ENCODE results near the gene C2orf69. TPM values are rescaled to one million over a fixed set of nuclear protein-coding genes. Genes with fewer than 3 reads are reported as not detected.

C2orf69 gene
- total and polyA plus RNA-seq, 8 donors: 3.5 to 8.3 (median 7.0) TPM

DNA sequence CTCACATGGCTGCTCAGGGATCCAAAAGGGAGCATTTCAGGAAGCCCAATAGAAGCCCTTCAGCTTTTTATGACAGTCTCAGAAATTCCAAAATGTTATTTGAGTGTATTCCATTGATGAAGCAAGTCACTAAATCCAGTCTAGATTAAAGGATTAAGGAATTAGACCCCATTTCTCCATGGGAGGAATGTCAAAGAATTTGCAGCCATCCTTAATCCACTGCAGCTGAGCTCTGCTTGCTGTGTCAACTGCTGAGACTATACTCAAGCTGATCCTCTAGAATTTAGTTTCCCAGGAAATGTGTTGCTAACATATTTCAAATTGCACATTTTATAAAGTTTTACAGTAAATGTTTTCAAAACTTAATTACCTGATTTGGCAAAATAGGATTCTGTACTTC, 28.4 kb upstream of the C2orf69 start:
- Histone ChIP-seq H3K4me1 (no peaks in the 10 kb centered on the region), H3K9me3 (no peaks in the 10 kb centered on the region), H3K27me3 (no peaks in the 10 kb centered on the region), H3K4me3 (no peak overlapping the region), H3K36me3 (no peaks in the 10 kb centered on the region), H3K27ac (no peak overlapping the region)
- intact Hi-C loops (cut with DNase I): no loop called here
- TF ChIP-seq, protein P1, sequence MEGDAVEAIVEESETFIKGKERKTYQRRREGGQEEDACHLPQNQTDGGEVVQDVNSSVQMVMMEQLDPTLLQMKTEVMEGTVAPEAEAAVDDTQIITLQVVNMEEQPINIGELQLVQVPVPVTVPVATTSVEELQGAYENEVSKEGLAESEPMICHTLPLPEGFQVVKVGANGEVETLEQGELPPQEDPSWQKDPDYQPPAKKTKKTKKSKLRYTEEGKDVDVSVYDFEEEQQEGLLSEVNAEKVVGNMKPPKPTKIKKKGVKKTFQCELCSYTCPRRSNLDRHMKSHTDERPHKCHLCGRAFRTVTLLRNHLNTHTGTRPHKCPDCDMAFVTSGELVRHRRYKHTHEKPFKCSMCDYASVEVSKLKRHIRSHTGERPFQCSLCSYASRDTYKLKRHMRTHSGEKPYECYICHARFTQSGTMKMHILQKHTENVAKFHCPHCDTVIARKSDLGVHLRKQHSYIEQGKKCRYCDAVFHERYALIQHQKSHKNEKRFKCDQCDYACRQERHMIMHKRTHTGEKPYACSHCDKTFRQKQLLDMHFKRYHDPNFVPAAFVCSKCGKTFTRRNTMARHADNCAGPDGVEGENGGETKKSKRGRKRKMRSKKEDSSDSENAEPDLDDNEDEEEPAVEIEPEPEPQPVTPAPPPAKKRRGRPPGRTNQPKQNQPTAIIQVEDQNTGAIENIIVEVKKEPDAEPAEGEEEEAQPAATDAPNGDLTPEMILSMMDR (IDR thresholded peaks at IDR 0.05): no peak
- ATAC-seq: no peak
- DNase-seq: no peak
- FAIRE-seq: no peak

- H3K27me3 ChIP-seq: no peaks in the 10 kb centered on the region
- 48 to 51% methylated on average over 6 of the region's 6 CpGs for WGBS, 2 donors
- no peak for DNase-seq
- no peak overlapping the region for H3K27ac ChIP-seq
- H3K36me3 ChIP-seq: no peaks in the 10 kb centered on the region
- H3K4me3 ChIP-seq: no peak overlapping the region
- no peaks in the 10 kb centered on the region for H3K4me1 ChIP-seq
- no peaks in the 10 kb centered on the region for H3K9me3 ChIP-seq
- no peak for FAIRE-seq
- intact Hi-C loops (cut with DNase I): no loop called here
- peak in 3 of 4 donors; percentile 35 to 80 (median 63) for ATAC-seq
- TF ChIP-seq, protein P1 (IDR thresholded peaks at IDR 0.05): no peak
Observed at GRCh38 chr2:199883474-199884212, 27.4 kb upstream of the C2orf69 start.

DNA sequence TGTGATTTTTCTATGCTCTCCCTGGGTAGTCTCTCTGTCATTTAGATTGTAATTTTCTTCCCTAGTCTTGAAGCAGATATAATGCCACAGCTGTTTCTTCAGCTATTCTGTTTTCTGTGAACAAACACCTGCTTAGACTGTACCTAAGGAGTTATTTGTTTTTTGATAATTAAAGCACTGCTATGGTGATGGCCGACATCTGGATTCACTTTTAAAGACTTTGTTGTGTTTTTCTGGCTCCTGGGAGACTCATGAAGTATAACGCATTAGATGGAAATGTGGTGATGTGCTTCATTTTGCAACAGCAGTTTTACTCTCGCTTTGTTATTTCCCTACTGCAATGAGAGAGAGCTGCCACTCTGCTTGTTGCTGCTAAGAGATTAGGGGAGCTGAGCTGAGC, 15.7 kb upstream of the C2orf69 start:
- TF ChIP-seq, protein P1 (IDR thresholded peaks at IDR 0.05): no peak
- H3K4me1 ChIP-seq: no peaks in the 10 kb centered on the region
- H3K27ac ChIP-seq: no peak overlapping the region
- 43 to 49% methylated on average over 3 of the region's 3 CpGs for WGBS, 2 donors
- no peak for FAIRE-seq
- H3K36me3 ChIP-seq: no peaks in the 10 kb centered on the region
- H3K27me3 ChIP-seq: no peaks in the 10 kb centered on the region
- intact Hi-C loops (cut with DNase I): no loop called here
- DNase-seq: no peak
- ATAC-seq: peak in 2 of 4 donors; percentile 57 to 62
- H3K4me3 ChIP-seq: no peak overlapping the region
- H3K9me3 ChIP-seq: no peaks in the 10 kb centered on the region

DNA sequence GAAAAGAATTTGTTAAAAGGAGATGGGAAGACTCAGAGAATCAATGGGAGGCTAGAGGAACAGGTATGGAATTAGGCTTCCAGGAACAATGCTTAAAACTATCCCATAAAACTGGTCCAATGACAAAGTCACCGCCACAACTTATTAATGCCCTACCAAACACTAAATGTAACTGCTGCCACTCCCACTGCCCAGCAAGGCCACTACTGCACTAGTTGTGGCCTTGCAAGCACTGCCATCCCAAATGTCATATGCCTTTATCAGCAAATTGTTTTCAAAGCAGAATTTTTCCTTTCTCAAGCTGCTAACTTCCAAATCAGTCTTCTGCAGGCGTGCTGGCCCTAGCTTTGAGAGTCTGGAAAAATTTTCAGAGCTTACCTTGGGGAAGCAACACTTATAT, 14.5 kb upstream of the C2orf69 start:
- Histone ChIP-seq H3K9me3 (no peaks in the 10 kb centered on the region), H3K27ac (no peak overlapping the region), H3K4me3 (no peak overlapping the region), H3K27me3 (no peaks in the 10 kb centered on the region), H3K36me3 (no peaks in the 10 kb centered on the region), H3K4me1 (no peaks in the 10 kb centered on the region)
- FAIRE-seq (no peak), DNase-seq (no peak), ATAC-seq (peak in 2 of 4 donors; percentile 35 to 60)
- TF ChIP-seq, protein P1 (IDR thresholded peaks at IDR 0.05): no peak
- 46 to 53% methylated on average over 2 of the region's 2 CpGs for WGBS, 2 donors
- intact Hi-C loops (cut with DNase I): no loop called here

DNA sequence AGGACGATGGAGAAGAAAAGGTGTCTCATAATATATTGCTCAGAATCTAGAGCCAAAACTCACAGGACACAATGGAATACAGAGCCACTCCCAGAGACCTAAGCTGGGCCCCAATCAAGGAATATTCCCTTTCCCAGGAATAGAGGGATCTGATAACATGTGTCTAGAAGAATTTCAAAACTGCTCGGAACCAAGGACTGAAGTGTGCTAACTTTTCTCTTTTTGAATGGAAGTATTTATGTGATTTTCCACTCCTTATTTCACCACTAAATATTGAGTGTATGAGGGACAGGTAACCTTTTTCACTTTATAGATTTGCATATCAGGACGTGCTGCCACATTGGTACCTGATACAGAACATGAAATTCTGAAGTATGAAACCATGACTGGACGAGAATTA, 9.2 kb upstream of the C2orf69 start:
- WGBS, 2 donors: 88 to 92% methylated on average over 4 of the region's 4 CpGs
- ATAC-seq (no peak), DNase-seq (no peak), FAIRE-seq (no peak)
- Histone ChIP-seq H3K36me3 (no peaks in the 10 kb centered on the region), H3K4me3 (no peak overlapping the region), H3K4me1 (no peaks in the 10 kb centered on the region), H3K9me3 (no peaks in the 10 kb centered on the region), H3K27ac (no peak overlapping the region), H3K27me3 (no peaks in the 10 kb centered on the region)
- TF ChIP-seq, protein P1 (IDR thresholded peaks at IDR 0.05): no peak
- intact Hi-C loops (cut with DNase I): no loop called here
